OCI-LY1 (cell line): ENCODE data around the gene GNAQ.

ENCODE experiments used
- CTCF ChIP-seq: fragments of 200-600 bp; sonication (generic), shearing (Covaris generic); IDR thresholded peaks from 2 replicates; pipeline ENCODE4 v1.5.1; 2017; ENCODE audit warnings: mild to moderate bottlenecking, antibody characterized with exemption, low read length, moderate library complexity, mixed read lengths
- EZH2 ChIP-seq: fragments of 200-600 bp; sonication (generic), shearing (Covaris generic); IDR thresholded peaks from 2 replicates; pipeline ENCODE4 v1.8.0; 2017; ENCODE audit warnings: borderline replicate concordance, mixed run types, mild to moderate bottlenecking, antibody characterized with exemption, low read length, moderate library complexity, mixed read lengths

GRCh38 chr9:78053627-78054026 lies 22.0 kb upstream of the GNAQ start:
- TF ChIP-seq CTCF (no peak), EZH2 (no peak)
